ENCODE measurements around the gene IFNL4.
"Not testable (repeated sequence)": the region's sequence is repeated elsewhere in the genome, so short reads cannot be mapped to it uniquely, and the experiment has no call there.

- TF ChIP-seq, protein P1, sequence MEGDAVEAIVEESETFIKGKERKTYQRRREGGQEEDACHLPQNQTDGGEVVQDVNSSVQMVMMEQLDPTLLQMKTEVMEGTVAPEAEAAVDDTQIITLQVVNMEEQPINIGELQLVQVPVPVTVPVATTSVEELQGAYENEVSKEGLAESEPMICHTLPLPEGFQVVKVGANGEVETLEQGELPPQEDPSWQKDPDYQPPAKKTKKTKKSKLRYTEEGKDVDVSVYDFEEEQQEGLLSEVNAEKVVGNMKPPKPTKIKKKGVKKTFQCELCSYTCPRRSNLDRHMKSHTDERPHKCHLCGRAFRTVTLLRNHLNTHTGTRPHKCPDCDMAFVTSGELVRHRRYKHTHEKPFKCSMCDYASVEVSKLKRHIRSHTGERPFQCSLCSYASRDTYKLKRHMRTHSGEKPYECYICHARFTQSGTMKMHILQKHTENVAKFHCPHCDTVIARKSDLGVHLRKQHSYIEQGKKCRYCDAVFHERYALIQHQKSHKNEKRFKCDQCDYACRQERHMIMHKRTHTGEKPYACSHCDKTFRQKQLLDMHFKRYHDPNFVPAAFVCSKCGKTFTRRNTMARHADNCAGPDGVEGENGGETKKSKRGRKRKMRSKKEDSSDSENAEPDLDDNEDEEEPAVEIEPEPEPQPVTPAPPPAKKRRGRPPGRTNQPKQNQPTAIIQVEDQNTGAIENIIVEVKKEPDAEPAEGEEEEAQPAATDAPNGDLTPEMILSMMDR (IDR thresholded peaks at IDR 0.05) = not testable (repeated sequence)
- not testable (repeated sequence) for TF ChIP-seq POLR2A, POLR2AphosphoS5 (IDR thresholded peaks at IDR 0.05)
These were observed 20.7 kb upstream of the IFNL4 start for GRCh38 chr19:39269369-39269768.
